Head of caudate nucleus (tissue), 42 donors: Measurements from ENCODE around the gene PPHLN1.

Experiments used
- DNase-seq, 42 donors: peaks; one replicate each; pipeline versions ENCODE4 v3.0.0 to v3.0.0-alpha.2; 2020 to 2021; ENCODE audit warnings: mixed read lengths in 7 of 42
- intact Hi-C: fragments of 100-400 bp; cut with DNase I; formaldehyde crosslinking; loops from one replicate; pipeline ENCODE4 v1.15.0; 2022

The PPHLN1 gene

GRCh38 chr12:42468921-42469320 is 143.0 kb downstream of the PPHLN1 start:
- intact Hi-C loops, result no loop called here
- no peak for DNase-seq

- intact Hi-C loops, result no loop called here
- DNase-seq, result no peak
These were observed 143.6 kb downstream of the PPHLN1 start for GRCh38 chr12:42469355-42470175.

GRCh38 chr12:42472376-42472775 is 146.4 kb downstream of the PPHLN1 start:
- intact Hi-C loops, result no loop called here
- no peak for DNase-seq

GRCh38 chr12:42473130-42473529 is 147.2 kb downstream of the PPHLN1 start:
- no peak for DNase-seq
- intact Hi-C loops, result no loop called here

GRCh38 chr12:42473561-42473960 is 147.6 kb downstream of the PPHLN1 start:
- no peak for DNase-seq
- intact Hi-C loops, result no loop called here

GRCh38 chr12:42474391-42474790 is 148.4 kb downstream of the PPHLN1 start:
- intact Hi-C loops, result no loop called here
- no peak for DNase-seq

GRCh38 chr12:42475106-42475505 is 149.1 kb downstream of the PPHLN1 start:
- no peak for DNase-seq
- intact Hi-C loops, result no loop called here

- no peak for DNase-seq
- intact Hi-C loops, result no loop called here
These were observed 152.0 kb downstream of the PPHLN1 start for GRCh38 chr12:42477941-42478340.

- intact Hi-C loops, result loop anchor here (5.0 kb wide), 1 partner anchor 86 kb away; no protein-coding TSS in a partner anchor
- no peak for DNase-seq
These were observed 155.4 kb downstream of the PPHLN1 start for GRCh38 chr12:42481368-42481767.

- intact Hi-C loops, result loop anchor here (5.0 kb wide), 1 partner anchor 85 kb away; no protein-coding TSS in a partner anchor
- DNase-seq, result no peak
These were observed 156.2 kb downstream of the PPHLN1 start for GRCh38 chr12:42482041-42482747.

- intact Hi-C loops, result loop anchor here (5.0 kb wide), 1 partner anchor 84 kb away; no protein-coding TSS in a partner anchor
- peak in 41 of 42 donors; percentile 16 to 84 (median 68) for DNase-seq
These were observed 157.0 kb downstream of the PPHLN1 start for GRCh38 chr12:42482748-42483520.

- intact Hi-C loops, result loop anchor here (5.0 kb wide), 1 partner anchor 84 kb away; no protein-coding TSS in a partner anchor
- peak in 18 of 42 donors; percentile 9 to 55 (median 31) for DNase-seq
These were observed 157.5 kb downstream of the PPHLN1 start for GRCh38 chr12:42483521-42483790.

GRCh38 chr12:42484996-42485395 is 159.0 kb downstream of the PPHLN1 start:
- intact Hi-C loops, result loop anchor here (5.0 kb wide), 1 partner anchor 82 kb away; no protein-coding TSS in a partner anchor
- DNase-seq, result no peak

- no peak for DNase-seq
These were observed 159.9 kb downstream of the PPHLN1 start for GRCh38 chr12:42485823-42486222.

GRCh38 chr12:42486407-42486806 is 160.4 kb downstream of the PPHLN1 start:
- intact Hi-C loops, result no loop called here
- no peak for DNase-seq

More at GRCh38 chr12:42485823-42486222, 159.9 kb downstream of the PPHLN1 start:
- intact Hi-C loops, result no loop called here

GRCh38 chr12:42490261-42490842 is 164.4 kb downstream of the PPHLN1 start:
- DNase-seq, result no peak
- intact Hi-C loops, result no loop called here
